ENCODE data around the gene CNOT4. TPM values are rescaled to one million over a fixed set of nuclear protein-coding genes. Genes with fewer than 3 reads are reported as not detected.

CNOT4 gene
- total RNA-seq, 1 experiment from 2014 or later, result 9.7 TPM

DNA sequence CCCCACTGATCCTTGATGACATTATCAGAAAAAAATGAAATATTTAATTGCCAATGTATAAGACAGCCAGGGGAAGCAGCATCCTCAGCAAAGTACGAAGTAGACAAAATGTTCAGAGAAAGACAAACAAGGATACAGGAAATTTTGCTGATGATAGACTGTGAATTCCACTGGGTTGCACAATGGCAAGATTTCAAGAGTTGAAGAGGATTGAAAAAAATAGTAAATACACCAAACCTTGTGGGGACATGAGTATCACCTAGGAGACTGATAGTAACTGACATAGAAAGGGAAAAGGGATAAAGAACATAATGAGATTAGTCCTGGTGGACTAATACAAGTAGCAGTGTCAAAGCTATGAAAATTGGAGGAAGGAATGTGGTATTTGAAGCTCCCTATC is 16.5 kb downstream of the CNOT4 start:
- H3K4me1 ChIP-seq (ENCODE audit: insufficient read depth, low read length), result peaks cover 8% of the 10 kb centered on the region
- no peak overlapping the region for H3K4me2 ChIP-seq (ENCODE audit: low read length)
- no peaks in the 10 kb centered on the region for H3F3A ChIP-seq (ENCODE audit: low read length, unreplicated experiment)
- ATAC-seq (no peak), DNase-seq (no peak)
- no peak overlapping the region for H2AFZ ChIP-seq (ENCODE audit: low read length)
- 0 out of 2 replicates have a peak, but pooled peaks cover 15% of the 10 kb centered on the region for H4K20me1 ChIP-seq (ENCODE audit: low read length)
- no peaks in the 10 kb centered on the region for H3K9me3 ChIP-seq (ENCODE audit: low read length)
- BruUV-seq (replicated peaks), result no TSS peak
- no peak for TF ChIP-seq EZH2phosphoT487 (IDR thresholded peaks at IDR 0.05; ENCODE audit: borderline replicate concordance, low read length)
- TF ChIP-seq, protein P1, sequence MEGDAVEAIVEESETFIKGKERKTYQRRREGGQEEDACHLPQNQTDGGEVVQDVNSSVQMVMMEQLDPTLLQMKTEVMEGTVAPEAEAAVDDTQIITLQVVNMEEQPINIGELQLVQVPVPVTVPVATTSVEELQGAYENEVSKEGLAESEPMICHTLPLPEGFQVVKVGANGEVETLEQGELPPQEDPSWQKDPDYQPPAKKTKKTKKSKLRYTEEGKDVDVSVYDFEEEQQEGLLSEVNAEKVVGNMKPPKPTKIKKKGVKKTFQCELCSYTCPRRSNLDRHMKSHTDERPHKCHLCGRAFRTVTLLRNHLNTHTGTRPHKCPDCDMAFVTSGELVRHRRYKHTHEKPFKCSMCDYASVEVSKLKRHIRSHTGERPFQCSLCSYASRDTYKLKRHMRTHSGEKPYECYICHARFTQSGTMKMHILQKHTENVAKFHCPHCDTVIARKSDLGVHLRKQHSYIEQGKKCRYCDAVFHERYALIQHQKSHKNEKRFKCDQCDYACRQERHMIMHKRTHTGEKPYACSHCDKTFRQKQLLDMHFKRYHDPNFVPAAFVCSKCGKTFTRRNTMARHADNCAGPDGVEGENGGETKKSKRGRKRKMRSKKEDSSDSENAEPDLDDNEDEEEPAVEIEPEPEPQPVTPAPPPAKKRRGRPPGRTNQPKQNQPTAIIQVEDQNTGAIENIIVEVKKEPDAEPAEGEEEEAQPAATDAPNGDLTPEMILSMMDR (conservative IDR thresholded peaks at IDR 0.05; ENCODE audit: low read depth, low read length), result no peak
- H3K79me2 ChIP-seq (ENCODE audit: low read length), result peaks cover 93% of the 10 kb centered on the region
- POLR2A ChIA-PET (ENCODE audit: unreplicated experiment), result no interaction called here
- no peak overlapping the region for H3K4me3 ChIP-seq (ENCODE audit: low read length)
- H3K27me3 ChIP-seq (ENCODE audit: low read length), result no peaks in the 10 kb centered on the region
- intact Hi-C loops (cut with micrococcal nuclease), result no loop called here
- CTCF ChIA-PET, result no interaction called here
- no peaks in the 10 kb centered on the region for H3K9me2 ChIP-seq (replicated peaks; ENCODE audit: low read length)
- H3K36me3 ChIP-seq (ENCODE audit: low read depth, low read length), result no peaks in the 10 kb centered on the region
- H3K9ac ChIP-seq (ENCODE audit: low read length), result no peak overlapping the region
- no peak overlapping the region for H3K27ac ChIP-seq (ENCODE audit: low read length)

DNA sequence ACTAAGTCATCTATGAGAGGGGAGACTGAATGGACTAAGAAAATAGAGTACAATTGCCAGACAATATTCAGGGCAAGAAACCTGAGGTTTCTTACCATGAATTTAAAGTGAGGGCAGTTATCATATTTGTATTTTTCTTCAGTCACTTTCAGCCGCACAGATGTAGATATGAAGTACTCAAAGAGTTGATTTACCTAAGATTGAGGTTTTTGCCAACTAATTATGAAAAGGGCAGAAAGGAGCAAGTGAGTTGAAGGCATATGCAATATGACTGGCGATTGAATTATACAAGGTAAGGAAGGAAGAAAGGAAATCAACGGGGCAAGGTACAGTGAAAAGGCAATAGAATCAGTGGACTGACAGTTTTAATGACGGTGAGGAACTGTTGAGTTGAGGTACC is 17.8 kb downstream of the CNOT4 start:
- H3K36me3 ChIP-seq (ENCODE audit: low read depth, low read length), result no peaks in the 10 kb centered on the region
- no peak overlapping the region for H3K4me3 ChIP-seq (ENCODE audit: low read length)
- H3K79me2 ChIP-seq (ENCODE audit: low read length), result peaks cover 92% of the 10 kb centered on the region
- H3F3A ChIP-seq (ENCODE audit: low read length, unreplicated experiment), result no peaks in the 10 kb centered on the region
- no peak overlapping the region for H3K9ac ChIP-seq (ENCODE audit: low read length)
- peaks cover 8% of the 10 kb centered on the region for H3K4me1 ChIP-seq (ENCODE audit: insufficient read depth, low read length)
- H4K20me1 ChIP-seq (ENCODE audit: low read length), result 0 out of 2 replicates have a peak, but pooled peaks cover 10% of the 10 kb centered on the region
- H3K4me2 ChIP-seq (ENCODE audit: low read length), result no peak overlapping the region
- intact Hi-C loops (cut with micrococcal nuclease), result no loop called here
- no peak overlapping the region for H2AFZ ChIP-seq (ENCODE audit: low read length)
- H3K9me2 ChIP-seq (replicated peaks; ENCODE audit: low read length), result no peaks in the 10 kb centered on the region
- TF ChIP-seq, protein P1 (conservative IDR thresholded peaks at IDR 0.05; ENCODE audit: low read depth, low read length), result no peak
- TF ChIP-seq EZH2phosphoT487 (IDR thresholded peaks at IDR 0.05; ENCODE audit: borderline replicate concordance, low read length), result no peak
- no peak for TF ChIP-seq EZH2 (IDR thresholded peaks at IDR 0.05; ENCODE audit: low read length, unreplicated experiment)
- DNase-seq (no peak), ATAC-seq (no peak)
- no peaks in the 10 kb centered on the region for H3K9me3 ChIP-seq (ENCODE audit: low read length)
- CTCF ChIA-PET, result no interaction called here
- no peaks in the 10 kb centered on the region for H3K27me3 ChIP-seq (ENCODE audit: low read length)
- BruUV-seq (replicated peaks), result no TSS peak
- POLR2A ChIA-PET (ENCODE audit: unreplicated experiment), result no interaction called here
- H3K27ac ChIP-seq (ENCODE audit: low read length), result no peak overlapping the region

DNA sequence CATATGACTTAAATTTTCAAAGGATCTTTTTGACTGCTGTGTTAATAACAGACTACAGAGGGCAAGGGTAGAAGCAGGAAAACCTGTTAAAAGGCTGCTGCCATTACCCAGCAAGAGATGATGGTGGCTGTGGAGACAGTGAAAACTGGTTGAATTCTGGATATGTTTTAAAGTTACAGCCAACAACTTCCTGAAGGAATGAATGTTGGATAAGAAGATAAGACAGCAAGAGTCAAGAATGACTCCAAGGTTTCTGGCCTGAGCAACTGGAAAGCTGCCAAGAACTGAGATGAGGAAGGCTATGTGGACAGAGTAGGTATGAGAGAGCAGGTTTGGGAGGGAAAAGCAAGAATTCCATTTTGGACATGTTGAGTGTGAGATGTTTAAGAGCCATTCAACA is 19.1 kb downstream of the CNOT4 start:
- BruUV-seq (replicated peaks), result no TSS peak
- DNase-seq, result peak; percentile 66

More for the DNA sequence above, 19.1 kb downstream of the CNOT4 start:
- ATAC-seq, result peak; percentile 42; the same call in 1 of the 2 replicates
- no peak overlapping the region for H3K4me3 ChIP-seq (ENCODE audit: low read length)
- no peaks in the 10 kb centered on the region for H3K9me2 ChIP-seq (replicated peaks; ENCODE audit: low read length)
- no peak overlapping the region for H3K27ac ChIP-seq (ENCODE audit: low read length)
- H3K27me3 ChIP-seq (ENCODE audit: low read length), result no peaks in the 10 kb centered on the region
- peaks cover 8% of the 10 kb centered on the region for H3K4me1 ChIP-seq (ENCODE audit: insufficient read depth, low read length)
- H3K9ac ChIP-seq (ENCODE audit: low read length), result no peak overlapping the region
- no peak overlapping the region for H2AFZ ChIP-seq (ENCODE audit: low read length)
- POLR2A ChIA-PET (ENCODE audit: unreplicated experiment), result no interaction called here
- TF ChIP-seq, protein P1 (conservative IDR thresholded peaks at IDR 0.05; ENCODE audit: low read depth, low read length), result no peak
- TF ChIP-seq EZH2phosphoT487 (IDR thresholded peaks at IDR 0.05; ENCODE audit: borderline replicate concordance, low read length) (no peak), EZH2 (IDR thresholded peaks at IDR 0.05; ENCODE audit: low read length, unreplicated experiment) (no peak)
- H3F3A ChIP-seq (ENCODE audit: low read length, unreplicated experiment), result no peaks in the 10 kb centered on the region
- intact Hi-C loops (cut with micrococcal nuclease), result no loop called here
- peaks cover 92% of the 10 kb centered on the region for H3K79me2 ChIP-seq (ENCODE audit: low read length)
- H3K36me3 ChIP-seq (ENCODE audit: low read depth, low read length), result no peaks in the 10 kb centered on the region
- no peak overlapping the region for H3K4me2 ChIP-seq (ENCODE audit: low read length)
- 0 out of 2 replicates have a peak, but pooled peaks cover 15% of the 10 kb centered on the region for H4K20me1 ChIP-seq (ENCODE audit: low read length)
- no peaks in the 10 kb centered on the region for H3K9me3 ChIP-seq (ENCODE audit: low read length)
- CTCF ChIA-PET, result no interaction called here
